T-helper 1 cell treated with Interleukin-12 subunit alpha and Interleukin-12 subunit beta and Interleukin-4 antibody, amounts not matched to agents 30 ng/mL and 1 ng/mL, for 36 hours (primary cell): ENCODE results near the gene EFEMP2. TPM values are rescaled to one million over a fixed set of nuclear protein-coding genes. Genes with fewer than 3 reads are reported as not detected.
"Not testable (repeated sequence)": the region's sequence is repeated elsewhere in the genome, so short reads cannot be mapped to it uniquely, and the experiment has no call there.

Experiments used
- intact Hi-C: fragments of 100-400 bp; cut with micrococcal nuclease; formaldehyde crosslinking; loops from one replicate; pipeline ENCODE4 v1.15.1; 2024
- total RNA-seq: library from RNA; stranded (reverse); gene quantifications from 2 replicates; pipeline ENCODE4 v1.2.3, GENCODE V29; 2022

Gene EFEMP2
- total RNA-seq, 1 donor from 2014 or later = 7.2 TPM

DNA sequence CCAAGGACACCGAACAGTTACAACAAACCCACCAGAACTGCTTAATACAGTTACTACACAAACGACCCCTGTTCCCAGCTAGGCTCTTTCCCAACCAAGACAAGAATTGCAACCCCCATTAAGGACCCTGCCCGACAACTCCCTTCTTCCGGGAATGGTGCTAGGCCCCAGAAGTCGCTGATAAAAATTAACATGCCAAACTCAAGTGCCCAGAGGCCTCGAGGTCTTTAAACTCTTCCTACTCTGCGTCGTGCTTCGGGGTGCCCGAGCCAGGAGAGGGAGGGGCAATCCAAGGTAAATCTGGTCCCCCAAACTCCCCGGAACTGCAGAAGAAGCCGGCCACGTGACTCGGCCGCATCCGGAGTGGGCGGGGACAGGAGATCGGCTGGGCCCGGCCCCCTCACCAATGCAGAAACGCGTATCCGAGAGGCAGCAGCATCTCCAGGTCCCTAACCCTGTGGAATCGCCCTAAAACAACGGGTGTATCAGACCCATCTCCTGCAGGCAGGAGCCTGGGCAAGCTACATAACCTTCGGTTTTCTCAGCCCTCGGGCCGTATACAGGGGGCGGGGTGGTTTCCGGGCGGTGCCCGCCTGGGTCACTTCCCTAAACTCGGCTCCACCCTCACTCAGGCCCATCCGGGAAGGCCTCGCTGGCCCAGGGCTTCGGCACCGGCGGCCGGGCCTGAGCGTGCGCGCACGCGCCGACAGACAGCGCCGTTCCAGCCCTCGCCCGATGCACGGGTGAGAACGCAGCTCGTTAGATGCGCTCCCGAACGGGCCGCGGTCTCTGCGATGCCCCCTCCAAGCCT is 15.7 kb downstream of the EFEMP2 start:
- intact Hi-C loops = no loop called here

DNA sequence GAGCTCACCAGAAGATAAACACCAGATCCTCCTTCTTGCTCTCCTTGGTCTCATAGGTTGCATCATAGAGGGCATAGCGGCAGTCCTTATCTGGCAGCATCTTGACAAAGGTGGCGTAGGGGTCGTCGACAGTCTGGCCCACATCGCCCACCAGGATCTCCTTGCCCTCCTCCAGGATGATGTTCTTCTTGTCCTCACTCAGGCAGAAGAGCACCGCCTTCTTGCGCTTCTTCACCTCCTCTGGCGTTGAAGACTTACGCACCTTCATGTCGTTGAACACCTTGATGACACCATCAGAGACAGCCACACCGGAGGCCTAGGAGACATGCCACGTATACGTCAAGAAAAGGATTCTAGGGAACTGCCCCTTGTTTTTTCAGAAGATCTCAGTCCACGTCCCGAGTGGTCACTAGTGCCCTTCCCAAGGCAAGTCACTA is 16.7 kb downstream of the EFEMP2 start:
- intact Hi-C loops = no loop called here

DNA sequence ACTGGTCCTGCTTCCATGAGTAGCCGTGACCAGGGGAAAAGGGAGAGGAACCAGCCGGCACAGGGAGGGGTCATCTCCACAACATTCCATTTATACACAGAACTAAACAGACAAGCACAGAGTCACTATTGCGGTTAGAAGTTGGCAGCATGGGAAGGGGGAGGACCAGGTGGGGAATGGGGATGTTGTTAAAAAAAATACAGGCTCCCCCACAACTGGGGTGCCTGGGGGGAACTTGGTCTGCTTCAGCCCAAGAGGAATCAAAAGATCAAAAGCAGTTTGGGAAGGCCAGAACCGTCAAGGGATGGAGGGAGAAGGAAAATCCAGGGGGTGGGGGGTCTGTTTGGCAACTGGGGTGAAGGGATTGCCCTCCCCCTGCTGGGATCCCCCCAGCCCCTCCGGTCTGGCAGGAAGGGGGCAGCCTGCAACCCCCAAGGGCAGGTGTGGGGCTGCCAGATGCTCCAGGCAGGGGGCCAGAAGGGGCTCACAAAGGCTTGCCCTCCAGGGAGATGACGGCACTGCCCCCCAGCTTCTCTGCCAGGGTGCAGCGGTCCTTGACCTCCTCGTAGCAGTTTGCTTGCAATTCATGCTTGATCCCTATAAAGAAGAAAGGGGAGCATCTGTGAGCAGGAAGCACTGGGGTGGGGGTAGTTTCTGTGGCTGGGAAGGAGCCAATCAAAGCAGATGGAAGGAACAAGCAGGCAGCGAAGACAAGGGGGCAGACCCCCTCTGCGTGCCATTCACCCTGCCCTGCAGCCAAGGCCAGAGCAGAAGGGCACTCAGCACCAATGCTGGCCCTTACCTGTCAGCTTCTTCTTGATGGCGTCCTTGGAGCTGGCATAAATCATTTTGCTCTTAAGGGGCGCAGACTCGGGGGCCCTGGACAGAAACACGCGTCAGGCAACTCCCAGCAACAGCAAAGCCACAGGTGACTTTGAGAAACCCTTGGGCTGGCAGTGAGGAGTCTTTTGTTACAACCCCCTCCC is 17.5 kb downstream of the EFEMP2 start:
- intact Hi-C loops = no loop called here

DNA sequence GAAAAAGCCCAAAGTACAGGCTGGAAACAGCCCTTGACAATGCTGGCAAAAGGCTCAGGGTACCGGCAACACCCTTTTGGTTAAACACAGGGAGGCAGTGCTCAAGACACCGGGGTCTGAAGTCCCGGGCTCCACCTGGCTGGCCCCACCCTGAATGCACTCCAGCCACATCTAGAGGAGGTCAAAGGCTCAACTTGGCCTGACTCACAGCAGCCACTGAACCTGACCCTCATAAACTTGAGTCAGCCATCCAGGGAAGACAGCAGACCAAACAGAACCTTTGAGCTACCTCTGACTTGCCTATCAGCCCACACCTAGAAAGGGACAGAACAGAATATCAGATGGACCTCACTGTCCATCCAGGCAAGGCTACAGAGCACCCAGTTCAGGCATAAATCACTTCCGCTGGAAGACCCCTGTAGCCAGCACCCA is 18.4 kb downstream of the EFEMP2 start:
- intact Hi-C loops = no loop called here

DNA sequence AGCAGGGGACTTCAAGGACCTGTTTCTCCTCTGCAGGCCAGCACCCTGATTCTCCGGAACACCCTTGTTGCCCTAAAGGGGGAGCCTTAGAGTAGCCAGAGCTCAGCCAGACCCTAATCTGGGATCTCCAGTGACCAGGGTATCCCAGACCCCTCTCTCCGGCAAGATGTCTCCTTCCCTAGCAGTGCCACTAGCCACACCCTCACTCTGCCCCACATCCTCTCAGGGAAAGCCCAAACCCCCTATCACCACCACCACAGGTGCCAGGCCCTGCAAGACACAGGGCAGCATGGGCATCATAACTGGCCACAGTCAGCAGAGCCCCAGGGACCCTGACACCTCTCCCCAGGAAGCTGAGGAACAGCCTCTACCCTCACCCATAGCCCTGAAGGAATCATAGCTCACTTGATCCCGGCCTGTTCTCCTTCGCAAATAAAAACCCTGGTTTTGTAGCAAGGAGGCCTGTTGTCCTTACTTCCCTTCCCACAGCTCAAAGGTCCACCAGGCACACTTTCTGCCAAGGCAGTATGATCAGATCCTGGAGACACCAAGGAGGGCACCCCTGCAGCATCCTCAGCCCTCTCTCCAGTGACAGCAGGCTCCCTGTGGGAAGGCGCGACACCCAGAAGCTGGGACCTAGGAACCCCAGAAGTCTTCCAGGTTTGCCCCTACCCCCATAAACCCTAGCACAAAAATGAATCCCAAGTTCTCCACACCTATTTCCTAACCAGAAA is 19.2 kb downstream of the EFEMP2 start:
- intact Hi-C loops = no loop called here

DNA sequence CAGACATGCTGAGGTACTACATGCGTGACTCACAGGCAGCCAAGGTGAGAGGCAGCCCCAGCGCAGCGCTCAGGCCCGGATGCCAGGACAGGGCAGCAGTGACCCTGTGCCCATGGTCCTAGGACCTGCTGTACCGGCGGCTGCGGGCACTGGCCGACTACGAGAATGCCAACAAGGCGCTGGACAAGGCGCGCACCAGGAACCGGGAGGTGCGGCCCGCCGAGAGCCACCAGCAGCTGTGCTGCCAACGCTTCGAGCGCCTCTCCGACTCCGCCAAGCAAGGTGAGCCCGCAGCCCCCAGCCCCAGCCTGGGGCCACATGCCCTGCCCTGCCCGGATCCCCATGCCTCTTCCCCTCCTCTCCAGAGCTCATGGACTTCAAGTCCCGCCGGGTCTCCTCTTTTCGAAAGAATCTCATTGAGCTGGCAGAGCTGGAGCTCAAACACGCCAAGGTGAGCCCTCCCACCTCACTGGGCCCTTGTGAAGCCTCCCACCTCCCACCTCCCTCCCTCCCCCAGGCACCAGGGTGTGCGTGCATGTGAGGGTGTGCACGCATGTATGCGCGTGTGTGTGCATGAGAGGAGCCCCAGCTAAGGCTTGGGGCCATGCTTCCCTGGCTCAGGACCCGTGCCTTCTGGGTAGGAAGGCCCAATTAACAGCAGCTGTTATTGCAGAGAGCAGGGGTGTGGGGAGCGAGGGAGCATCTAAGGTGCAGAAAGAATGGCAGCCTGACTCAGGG is 19.9 kb downstream of the EFEMP2 start:
- intact Hi-C loops = no loop called here

DNA sequence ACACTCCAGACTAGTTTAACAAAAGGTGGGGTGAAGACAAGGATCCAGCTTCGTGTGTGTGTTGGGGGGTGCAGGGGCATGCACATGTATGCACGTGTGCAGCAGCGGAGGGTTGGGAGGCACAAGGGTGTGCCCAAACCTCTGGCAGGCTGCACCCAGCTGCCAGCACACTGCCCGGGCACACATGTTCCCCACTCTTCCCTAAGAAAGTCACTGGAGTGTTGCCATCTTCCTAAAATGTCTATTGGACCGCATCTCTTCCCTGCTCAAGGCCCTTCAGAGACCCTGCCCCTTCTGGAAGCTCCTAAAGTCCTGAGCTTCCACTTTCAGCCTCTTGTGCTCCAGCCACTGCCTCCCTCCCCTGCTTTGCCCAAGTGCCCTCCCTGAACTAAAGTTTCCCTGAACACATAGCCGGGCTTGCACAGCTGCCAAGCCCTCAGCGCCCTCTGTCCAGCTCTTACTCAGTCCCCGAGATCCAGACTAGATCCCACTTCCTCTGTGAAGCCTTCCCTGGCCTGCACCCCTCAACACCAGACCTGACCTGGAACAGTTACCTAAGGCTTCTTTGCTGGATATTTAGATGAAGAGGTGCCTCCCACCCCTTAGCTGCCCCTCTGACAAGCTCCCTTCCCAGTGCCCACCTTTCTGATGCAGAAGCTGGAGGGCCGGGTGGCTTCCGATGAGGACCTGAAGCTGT is 20.6 kb downstream of the EFEMP2 start:
- intact Hi-C loops = no loop called here

DNA sequence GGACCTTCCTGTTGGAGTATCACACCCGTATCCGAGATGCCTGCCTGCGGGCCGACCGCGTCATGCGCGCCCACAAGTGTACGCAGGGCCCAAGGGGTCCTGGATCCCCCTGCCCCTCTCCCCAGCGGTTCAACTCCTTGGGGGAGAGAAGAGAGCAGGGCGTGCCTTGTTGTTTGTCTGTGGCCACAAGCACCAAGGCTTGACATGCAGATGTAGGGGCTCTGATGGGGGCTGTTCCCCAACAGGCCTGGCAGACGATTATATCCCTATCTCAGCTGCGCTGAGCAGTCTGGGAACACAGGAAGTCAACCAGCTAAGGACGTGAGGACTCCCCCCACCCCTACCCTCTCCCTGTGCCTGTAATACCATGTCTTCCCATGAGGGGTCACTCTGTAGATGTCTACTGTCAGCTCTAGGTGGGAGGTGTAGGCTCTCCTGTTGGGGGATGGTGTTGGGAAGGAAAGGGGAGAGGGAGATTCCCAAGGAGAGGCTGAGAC is 21.5 kb downstream of the EFEMP2 start:
- intact Hi-C loops = no loop called here

DNA sequence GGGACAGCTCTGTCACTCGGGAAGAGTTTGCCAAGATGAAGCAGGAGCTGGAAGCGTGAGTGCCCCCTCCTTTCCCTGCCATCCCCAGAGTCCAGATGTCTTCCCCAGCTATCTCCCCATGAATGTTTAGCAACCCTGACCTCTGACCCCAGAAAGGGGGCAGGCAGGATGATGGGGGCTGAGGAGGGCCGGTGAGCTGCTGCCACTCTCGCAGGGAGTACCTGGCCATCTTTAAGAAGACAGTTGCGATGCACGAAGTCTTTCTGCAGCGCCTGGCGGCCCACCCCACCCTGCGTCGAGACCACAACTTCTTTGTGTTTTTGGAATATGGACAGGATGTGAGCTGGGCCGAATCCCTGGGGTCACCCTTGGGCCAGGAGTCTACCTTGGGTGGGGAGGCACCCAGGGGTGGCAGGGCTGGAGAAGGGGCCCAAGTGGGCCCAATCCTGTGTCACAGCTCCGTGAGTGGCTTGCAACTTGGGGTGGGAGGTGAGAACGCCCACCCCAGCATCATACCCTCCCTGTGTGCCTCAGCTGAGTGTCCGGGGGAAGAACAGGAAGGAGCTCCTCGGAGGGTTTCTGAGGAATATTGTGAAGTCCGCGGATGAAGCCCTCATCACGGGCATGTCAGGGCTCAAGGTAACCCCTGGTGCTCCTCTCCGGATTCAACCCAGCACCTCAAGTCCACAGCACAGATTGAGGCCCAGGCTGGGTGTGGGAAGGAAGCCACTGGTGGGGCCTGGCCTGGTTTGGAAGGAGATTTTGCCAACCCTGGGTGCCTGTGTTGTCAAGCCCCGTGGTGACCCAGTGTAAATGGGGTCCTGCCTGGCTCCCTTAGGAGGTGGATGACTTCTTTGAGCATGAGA is 22.1 kb downstream of the EFEMP2 start:
- intact Hi-C loops = no loop called here

DNA sequence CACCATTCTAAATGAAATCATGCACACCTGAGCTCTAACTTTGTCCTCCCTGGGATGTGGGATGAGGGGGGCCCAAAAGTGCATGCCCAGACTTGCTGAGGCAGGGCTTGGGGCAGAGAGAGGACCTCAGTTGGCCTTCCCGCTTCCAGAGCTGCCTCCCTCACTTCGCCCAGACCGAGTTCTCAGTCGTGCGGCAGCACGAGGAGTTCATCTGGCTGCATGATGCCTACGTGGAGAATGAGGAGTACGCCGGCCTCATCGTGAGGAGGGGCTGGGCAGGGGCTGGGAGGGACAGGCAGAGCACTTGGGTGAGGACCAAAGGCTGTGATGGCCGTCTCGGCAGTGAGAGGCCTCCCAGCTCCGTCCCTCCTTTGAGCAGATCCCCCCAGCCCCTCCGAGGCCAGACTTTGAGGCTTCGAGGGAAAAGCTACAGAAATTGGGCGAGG is 22.8 kb downstream of the EFEMP2 start:
- intact Hi-C loops = no loop called here

DNA sequence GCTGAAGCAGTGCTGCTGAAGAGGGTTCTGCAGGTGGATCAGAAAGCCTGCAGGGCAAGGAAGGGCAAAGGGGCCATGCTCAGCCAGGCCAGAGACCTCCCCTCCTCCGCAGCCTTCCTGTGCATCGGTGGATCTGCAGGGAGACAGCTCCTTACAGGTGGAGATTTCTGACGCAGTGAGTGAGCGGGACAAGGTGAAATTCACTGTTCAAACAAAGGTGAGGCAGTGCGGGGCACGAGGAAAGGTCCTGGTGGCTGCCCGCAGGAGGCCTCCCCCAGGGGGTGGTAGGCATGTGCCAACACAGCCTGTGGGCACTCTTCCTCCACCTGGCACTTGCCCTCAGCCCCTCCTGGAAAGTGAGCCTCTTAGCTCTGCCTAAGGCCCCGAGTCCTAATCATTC is 23.2 kb downstream of the EFEMP2 start:
- intact Hi-C loops = no loop called here

DNA sequence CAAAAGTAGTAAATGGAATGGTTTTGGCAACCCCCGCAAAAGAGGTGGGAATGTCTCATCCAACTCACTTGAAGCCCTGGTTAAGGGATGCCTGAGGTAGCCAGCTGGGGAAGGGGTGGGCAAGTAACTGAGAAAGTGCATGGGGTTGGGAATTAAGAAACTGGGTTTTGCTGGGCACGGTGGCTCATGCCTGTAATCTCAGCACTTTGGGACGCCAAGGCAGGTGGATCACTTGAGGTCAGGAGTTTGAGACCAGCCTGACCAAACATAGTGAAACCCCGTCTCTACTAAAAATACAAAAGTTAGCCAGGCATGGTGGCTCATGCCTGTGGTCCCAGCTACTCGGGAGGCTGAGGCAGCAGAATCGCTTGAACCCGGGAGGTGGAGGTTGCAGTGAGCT is 23.9 kb downstream of the EFEMP2 start:
- intact Hi-C loops = not testable (repeated sequence)

DNA sequence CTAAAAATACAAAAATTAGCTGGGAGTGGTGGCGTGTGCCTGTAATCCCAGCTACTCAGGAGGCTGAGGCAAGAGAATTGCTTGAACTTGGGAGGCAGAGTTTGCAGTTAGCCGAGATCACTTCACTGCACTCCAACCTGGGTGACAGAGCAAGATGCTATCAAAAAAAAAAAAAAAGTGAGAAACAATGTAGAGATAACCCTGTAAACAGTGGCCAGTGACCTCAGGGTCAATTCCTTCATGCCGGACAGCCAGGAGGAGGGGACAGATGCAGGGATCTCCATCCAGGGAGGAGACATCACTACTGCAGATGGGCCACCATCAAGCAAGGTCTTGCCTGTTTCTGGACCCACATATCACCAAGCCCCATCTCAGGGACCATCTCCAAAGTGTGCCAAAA is 24.9 kb downstream of the EFEMP2 start:
- intact Hi-C loops = no loop called here

DNA sequence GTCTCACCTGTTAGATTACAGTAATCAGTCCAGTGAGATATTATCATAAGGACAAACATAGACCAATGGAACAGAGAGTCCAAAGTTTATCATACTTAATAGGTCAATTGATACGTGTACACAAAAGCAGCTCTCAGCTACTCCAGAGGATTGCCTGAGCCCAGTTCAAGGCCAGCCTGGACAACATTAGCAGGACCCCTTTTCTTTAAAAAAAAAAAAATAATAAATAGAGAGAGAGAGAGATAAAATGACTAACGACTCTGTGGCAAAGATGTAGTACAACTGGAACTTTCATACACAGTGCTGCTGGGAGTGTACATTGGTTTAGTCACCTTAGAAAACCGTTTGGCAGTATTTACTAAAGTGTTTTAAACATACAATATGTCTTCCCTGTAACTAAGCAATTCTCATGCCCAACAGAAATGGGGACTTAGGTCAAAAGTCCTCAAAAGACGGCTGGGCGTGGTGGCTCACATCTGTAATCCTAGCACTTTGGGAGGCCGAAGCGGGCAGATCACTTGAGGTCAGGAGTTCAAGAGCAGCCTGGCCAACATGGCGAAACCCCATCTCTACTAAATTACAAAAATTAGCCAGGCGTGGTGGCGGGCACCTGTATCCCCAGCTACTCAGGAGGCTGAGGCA is 28.2 kb downstream of the EFEMP2 start:
- intact Hi-C loops = no loop called here

DNA sequence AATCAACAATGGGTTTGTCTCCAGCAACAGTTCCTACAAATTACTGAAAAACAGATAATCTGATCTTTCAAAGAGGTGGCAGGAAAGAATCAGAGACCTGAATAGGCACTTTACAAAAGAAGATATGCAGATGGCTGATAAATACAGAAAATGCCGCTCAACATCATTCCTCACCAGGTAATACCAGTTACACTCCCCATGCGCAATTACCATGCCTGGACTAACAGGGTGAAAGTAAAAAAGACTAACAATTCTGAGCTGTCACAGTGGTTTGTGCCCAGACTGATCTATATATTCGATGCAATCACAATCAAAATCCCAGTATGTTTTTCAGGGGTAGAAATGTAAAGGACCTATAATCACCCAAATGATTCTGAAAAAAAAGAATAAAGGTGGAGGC is 28.8 kb downstream of the EFEMP2 start:
- intact Hi-C loops = no loop called here

DNA sequence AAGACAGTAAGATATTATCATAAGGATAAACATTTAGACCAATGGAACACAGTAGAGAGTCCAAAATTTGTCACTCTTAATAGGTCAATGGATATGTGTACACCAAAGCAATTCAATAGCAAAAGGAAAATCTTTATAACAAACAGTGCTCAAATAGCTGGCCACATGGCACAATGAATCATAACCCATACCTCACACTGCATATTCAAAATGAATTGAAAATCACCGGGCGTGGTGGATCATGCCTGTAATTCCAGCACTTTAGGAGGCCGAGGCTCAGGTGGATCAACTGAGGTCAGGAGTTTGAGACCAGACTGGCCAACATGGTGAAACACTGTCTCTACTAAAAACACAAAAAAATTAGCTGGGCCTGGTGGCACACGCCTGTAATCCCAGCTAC is 30.5 kb downstream of the EFEMP2 start:
- intact Hi-C loops = no loop called here

DNA sequence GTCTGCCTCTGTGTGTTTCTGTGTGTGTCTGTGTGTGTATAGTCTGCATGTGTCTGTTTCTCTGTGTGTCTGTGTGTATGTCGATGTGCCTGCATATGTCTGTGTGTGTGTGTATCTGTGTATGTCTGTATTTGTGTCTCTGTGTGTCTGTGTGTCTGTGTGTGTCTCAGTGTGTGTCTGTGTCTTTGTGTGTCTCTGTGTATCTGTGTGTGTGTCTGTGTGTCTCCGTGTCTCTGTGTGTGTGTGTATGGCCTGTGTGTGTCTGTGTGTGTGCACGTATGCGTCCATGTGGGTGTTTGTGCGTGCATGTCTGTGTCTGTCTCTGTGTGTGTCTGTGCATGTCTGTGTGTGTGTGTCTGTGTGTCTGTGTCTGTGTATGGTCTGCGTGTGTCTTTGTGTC is 38.4 kb downstream of the EFEMP2 start:
- intact Hi-C loops = no loop called here

DNA sequence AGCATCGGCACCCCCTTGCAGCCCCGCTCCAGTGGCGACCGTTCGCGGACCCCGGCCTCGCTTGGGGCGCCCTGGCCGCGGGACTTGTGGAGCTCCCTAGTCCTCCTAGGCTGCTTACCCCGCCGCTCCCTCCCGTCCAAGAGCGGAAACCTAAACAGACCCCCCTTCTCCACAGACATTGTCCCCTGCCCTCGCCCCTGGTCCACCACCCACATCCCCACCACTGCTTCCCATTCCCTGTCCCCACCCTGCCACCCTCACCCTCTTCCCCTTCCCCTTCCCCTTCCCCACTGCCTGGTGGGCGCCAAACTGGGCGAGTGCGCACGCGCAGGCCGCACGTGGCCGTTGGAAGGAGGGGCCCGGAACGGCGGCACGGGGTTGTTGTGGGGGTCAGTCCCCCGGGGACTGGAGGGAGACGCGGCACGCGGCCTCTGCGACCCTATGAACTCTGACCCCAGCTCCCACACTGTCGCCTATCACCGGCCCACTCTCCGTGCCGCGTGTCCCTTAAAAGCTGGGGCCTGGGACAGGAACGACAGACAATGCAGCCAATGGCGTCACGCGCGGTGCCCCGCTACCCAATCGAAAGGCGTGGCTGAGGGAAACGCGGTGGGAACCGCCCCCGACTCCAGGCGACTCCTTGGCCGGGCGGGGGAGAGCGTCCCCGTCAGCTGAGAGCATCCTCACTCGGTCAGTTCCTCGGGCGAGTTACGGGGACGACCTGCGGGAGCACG is 39.1 kb downstream of the EFEMP2 start, which contains the start of gene SNX32:
Gene SNX32 (plus strand): TSS at position 667 of the 734 bp plus-strand sequence. CDS start 103 bp downstream, outside the sequence.
- intact Hi-C loops = loop anchor here (1.0 kb wide), 5 partner anchors 15 to 218 kb away; partner anchors contain the start of genes BANF1, CFL1, EIF1AD and PCNX3
